ENCODE data around the gene HSBP1L1.

DNA sequence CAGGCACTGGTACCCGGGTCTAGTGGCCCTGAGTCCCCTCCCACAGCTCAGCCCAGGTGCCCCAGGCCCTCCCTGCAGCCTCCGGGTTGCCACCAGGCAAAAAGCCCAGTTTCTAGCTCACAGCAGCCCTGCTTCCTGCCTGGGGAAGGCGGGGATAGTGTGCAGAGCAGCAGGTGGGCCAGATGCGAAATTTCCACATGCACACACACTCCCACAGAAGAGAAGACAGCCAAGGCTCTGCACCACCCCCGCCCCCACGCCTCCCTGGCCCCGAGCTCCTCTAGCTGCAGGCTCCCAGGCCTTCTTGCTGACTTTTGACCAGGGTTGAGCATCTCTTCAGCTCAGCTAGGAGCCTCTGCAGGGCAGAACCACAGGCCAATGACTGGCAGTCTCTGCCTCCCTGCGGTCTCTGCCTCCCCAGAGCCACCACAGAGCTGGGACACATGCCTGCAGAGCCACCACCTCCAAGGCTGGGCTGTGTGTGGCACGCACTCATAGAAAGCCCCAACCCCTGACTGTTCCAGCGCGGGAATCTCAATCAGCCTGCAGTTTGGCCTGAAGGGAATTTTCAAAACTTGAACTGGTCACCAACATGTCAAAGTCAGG is 20.2 kb upstream of the HSBP1L1 start:
- TF ChIP-seq POLR2A (IDR thresholded peaks at IDR 0.05; ENCODE audit: low read length) (no peak), GATA1 (IDR thresholded peaks at IDR 0.05; ENCODE audit: low read depth, low read length) (no peak)
